C4-2B (cell line): ENCODE results near the gene EMC1.

Source experiments
- H3K27ac ChIP-seq: fragments of 450-650 bp; 2 replicates; pipeline ENCODE4 v1.5.1; 2017
- ZFX ChIP-seq: fragments of 450-650 bp; IDR thresholded peaks from 2 replicates; pipeline ENCODE4 v1.6.1; 2017
- TF ChIP-seq, protein P1 (sequence below): fragments of 450-650 bp; conservative IDR thresholded peaks from 2 replicates; pipeline ENCODE4 v1.5.1; 2017; ENCODE audit warnings: mild to moderate bottlenecking

EMC1 gene

DNA sequence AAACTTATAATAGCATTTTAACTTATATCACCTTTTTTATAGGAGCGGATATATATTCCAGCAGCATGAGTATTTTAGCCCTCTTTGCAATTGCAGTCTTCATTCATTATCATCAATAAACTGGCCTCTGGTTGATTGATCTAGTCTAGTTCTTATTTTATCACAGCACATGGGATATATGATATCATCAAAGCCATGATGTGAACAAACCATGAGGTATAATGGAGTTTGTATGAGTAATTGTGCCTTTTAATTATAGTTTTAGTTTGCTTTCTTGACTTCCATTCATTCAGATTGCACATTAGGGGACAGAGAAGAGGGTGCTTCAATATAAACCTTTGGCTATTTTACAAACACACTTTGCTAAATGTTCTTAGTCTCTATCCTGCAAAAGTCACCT lies 37.7 kb downstream of the EMC1 start:
- TF ChIP-seq, protein P1, sequence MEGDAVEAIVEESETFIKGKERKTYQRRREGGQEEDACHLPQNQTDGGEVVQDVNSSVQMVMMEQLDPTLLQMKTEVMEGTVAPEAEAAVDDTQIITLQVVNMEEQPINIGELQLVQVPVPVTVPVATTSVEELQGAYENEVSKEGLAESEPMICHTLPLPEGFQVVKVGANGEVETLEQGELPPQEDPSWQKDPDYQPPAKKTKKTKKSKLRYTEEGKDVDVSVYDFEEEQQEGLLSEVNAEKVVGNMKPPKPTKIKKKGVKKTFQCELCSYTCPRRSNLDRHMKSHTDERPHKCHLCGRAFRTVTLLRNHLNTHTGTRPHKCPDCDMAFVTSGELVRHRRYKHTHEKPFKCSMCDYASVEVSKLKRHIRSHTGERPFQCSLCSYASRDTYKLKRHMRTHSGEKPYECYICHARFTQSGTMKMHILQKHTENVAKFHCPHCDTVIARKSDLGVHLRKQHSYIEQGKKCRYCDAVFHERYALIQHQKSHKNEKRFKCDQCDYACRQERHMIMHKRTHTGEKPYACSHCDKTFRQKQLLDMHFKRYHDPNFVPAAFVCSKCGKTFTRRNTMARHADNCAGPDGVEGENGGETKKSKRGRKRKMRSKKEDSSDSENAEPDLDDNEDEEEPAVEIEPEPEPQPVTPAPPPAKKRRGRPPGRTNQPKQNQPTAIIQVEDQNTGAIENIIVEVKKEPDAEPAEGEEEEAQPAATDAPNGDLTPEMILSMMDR: no peak
- no peak for TF ChIP-seq ZFX
- H3K27ac ChIP-seq: no peak overlapping the region

DNA sequence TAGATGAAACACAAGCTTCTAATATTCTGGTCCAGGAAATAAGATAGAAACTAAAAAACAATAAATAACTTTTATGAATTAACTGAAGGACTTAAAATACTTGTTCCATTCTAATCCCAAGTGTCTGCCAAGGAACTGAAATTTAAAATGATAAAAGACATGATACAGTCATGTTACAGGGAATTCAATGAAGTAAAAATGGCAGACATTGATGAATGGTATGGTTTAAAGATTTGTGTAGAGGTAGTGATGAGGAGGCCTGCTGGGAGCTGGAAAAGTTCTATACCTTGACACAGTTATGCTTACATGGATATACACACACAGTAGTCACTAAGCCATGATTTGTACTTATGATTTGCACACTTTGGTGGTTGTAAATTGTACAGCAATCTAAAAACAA lies 39.2 kb downstream of the EMC1 start:
- H3K27ac ChIP-seq: no peak overlapping the region
- TF ChIP-seq ZFX: no peak
- TF ChIP-seq, protein P1: no peak

DNA sequence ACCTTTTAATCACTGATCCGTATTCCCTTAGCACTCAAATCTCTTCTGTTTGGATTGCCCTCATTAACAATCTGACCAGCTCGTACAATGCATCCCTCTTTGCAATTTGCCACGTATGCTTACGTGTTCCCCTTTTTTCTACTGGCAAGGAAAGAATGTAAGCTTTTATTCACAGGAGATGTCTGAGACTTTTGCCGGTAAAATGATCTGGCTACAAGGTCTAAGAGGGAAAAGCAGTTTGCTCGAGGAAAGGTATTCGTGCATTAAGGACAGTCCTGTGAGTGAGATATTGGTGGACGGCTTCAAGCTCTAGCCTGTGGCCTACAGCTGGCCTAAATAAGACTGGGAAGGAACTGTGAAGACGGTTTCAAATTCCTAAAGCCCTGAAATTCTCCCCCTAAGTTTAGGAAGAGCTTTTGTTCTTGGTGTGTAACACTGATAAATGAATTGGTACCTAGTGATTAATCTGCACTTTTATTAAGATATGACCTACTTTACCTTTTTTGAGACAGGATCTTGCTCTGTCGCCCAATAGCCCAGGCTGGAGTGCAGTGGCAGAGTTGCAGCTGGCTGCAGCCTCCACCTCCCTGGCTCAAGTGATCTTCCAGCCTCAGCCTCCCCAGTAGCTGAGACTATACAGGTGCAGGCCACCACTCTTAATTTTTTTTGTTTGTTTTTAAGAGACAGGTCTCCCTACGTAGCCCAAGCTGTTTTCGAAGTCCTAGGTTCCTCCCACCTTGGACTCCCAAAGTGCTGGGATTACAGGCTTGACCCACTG lies 40.4 kb downstream of the EMC1 start:
- TF ChIP-seq ZFX: no peak
- TF ChIP-seq, protein P1: no peak
- peak overlapping the region; percentile 82 for H3K27ac ChIP-seq

DNA sequence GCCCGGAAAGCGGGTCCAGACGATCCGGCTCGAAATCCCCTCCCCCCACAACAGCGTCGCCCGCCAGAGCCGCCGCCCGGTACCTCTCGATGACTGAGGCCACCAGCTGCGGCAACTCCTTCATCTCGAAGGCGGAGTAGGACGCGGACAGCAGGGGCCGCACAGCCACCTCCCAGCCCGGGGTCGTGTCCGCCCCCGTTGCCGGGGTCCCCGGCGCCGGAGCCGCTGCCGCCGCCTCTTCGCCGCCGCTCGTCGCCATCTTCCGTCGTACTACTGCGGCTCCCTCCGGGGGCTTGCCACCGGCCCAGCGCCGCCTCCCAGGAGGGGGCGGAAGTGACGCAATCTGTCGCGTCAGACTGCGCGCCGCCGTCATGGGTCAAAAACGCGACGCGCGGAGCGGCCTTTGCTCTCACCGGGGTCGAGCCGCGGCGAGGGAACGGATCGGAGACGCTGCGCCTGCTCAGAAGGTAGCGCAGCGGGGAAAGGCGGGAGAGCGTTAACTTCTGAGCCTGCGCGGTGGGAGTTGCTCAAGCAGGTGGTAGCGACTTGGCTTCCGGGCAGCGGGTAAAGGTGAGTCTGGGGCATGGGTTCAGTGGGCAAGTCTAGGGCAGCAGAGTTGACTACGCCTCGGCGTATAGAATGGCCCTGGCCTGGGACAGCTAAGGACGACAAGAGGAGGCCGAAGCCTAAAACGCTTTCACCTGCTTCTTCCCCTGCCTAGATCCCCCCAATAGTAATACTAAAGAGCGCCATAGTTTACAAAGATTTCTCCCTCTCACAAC lies 41.1 kb downstream of the EMC1 start, which contains the start of gene UBR4:
UBR4 (minus strand) TSS at position 277 of the 782 bp plus-strand sequence; CDS start at position 259, 18 bp downstream.
- peak within 1 kb of the TSS; percentile 82 for H3K27ac ChIP-seq
- TF ChIP-seq, protein P1: no peak

DNA sequence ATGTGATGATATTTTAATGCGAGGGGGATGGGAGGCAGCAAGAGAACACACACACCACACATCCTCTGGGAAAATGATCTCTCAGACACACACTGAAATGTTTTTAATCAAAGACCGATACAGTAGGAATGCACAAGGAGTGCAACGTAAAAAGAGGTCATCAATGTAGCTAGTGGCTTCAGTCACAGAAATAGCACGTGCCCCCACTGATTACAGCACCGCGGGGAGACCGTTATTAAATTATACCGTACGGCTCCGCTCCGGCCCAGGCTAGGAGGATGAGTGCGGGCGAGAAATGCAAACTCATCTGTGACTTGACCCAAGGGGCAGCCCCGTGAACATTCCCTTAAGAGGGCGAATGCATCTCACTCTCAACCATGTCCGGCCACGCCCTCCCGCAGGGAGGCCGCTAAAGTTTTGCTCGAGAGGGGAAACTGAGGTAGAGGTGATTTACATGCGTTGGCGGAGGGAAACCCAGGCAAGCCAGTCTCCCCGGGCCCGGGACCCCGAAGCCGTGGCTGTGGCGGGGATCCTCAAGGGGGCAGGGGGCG lies 41.8 kb downstream of the EMC1 start:
- TF ChIP-seq, protein P1: no peak
- TF ChIP-seq ZFX: no peak
- peak overlapping the region; percentile 82 for H3K27ac ChIP-seq

DNA sequence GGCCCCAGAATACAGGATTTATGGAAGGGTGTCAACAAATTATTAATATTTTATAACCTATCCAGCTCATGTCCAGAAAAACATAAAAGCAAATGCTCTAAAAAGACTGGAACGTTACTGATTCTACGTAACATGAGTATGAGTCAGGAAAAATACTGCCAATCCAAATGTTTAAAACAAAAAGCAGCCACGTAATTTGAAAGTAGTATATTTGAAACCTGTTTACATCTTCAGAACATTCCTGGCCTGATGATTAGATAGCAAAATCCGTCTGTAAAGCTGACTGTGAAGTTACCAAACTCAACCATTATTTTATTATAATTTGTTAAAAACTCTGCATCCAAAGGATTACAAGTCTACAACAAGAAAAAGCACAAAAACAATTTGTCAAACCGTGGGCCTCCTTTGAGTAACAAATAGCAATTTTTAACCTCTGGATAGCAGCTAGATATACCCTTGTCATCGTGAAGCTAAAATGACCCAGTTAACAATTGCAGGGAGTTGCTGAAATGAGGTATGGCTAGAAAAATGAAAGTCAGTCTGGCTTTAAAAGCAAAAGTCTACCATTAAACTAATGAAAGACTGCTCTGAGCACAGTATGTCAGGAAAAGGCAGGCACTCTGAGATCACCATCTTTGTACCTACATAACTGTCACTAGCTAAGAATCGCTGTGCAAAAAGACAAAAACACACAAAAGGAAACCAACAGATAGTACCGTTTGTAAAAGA lies 42.5 kb downstream of the EMC1 start:
- TF ChIP-seq, protein P1: no peak
- TF ChIP-seq ZFX: no peak
- peak overlapping the region; percentile 82 for H3K27ac ChIP-seq
